CD4-positive, alpha-beta T cell treated with Interleukin-17A for 4 hours (primary cell): ENCODE data around the gene UQCRQ.

ENCODE experiments used
- DNase-seq: peaks from one replicate; pipeline ENCODE4 v3.0.0-alpha.2; 2020; ENCODE audit warnings: mixed read lengths

UQCRQ gene

DNA sequence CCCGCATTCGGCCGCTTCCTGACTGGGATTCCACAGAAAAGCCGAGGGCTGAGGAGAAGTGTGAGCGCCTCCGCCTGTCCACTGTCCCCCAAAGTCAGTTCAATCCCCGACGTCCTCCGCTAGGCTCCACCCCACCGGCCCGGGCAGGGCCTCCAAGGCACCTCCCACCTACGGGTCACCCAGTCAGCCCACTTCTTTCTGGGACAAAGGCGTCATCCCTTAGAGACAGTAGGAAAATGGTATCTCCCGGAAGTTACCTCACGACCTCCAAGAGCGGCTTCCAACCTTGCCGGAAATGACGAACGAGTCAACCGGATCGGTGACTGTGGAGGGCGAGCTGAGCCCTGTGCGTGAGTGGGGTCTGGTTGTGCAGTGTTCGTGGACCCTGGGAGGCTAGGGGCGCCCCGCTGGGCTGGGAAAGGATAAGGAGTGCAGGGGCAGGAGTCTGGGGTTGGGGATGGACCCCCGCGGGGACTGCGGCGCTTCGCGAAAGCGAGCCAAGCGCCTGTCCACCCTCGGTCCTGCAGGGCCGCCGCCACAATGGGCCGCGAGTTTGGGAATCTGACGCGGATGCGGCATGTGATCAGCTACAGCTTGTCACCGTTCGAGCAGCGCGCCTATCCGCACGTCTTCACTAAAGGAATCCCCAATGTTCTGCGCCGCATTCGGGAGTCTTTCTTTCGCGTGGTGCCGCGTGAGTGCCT lies at the start of gene UQCRQ, which contains the start of gene GDF9:
Gene UQCRQ, plus strand, starts transcription at position 301 of the 704 bp plus-strand sequence. Its CDS starts 240 bp downstream, at position 541.
Gene GDF9, minus strand, starts transcription at position 128 of the 704 bp plus-strand sequence. CDS start 1,936 bp downstream, outside the sequence.
- peak; percentile 92 for DNase-seq

GRCh38 chr5:132817011-132817410 lies 49.4 kb upstream of the UQCRQ start:
- DNase-seq = no peak

GRCh38 chr5:132819468-132819867 lies 47.0 kb upstream of the UQCRQ start:
- DNase-seq = peak; percentile 28

GRCh38 chr5:132820162-132820754 lies 46.2 kb upstream of the UQCRQ start:
- peak; percentile 93 for DNase-seq

- DNase-seq = no peak
Measured at GRCh38 chr5:132821350-132821749, 45.1 kb upstream of the UQCRQ start.

- no peak for DNase-seq
Measured at GRCh38 chr5:132821791-132822190, 44.7 kb upstream of the UQCRQ start.

- DNase-seq = peak; percentile 12
Measured at GRCh38 chr5:132822650-132823480, 43.6 kb upstream of the UQCRQ start.

- DNase-seq = no peak
Measured at GRCh38 chr5:132823481-132824050, 42.9 kb upstream of the UQCRQ start.

- DNase-seq = no peak
Measured at GRCh38 chr5:132824426-132824825, 42.0 kb upstream of the UQCRQ start.

DNA sequence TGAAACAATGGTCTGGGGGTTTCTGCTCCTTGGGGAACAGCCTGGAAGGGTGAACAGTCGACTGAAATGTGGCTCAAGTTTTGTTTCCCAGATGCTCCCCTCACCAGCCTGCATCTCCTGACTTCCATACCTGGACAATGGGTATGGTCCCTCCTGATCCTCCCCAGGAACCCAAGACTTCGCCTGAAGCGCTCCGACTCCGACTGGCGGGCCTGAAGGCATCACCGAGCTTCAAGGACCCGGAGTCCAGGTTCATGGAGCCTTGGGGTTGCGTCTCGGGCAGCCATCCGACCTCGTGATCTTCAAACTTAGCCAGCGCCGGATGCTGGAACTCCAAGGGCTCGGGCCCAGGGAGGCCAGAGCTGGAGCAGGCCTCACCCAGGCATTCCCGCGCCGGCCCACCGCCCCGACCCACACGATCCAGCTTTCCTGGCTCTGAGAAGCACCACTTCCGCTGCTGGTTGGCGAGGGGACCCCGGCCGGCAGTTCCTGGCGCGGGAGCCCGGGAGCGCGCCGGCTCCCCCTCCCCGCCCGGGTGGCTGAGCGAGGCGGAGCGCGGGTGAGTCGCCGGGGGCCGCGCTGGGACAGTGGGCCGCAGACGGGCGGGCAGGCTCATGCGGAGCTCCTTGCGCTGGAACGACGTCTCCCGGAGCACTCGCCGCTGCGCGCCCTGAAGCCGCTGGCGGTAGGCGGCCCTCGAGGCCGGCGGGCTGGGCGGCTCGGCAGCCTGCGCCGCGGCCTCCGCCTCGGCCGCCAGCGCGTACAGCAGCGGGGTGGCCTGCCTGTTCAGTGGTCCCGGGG lies 41.2 kb upstream of the UQCRQ start:
- no peak for DNase-seq

- peak; percentile 28 for DNase-seq
Measured at GRCh38 chr5:132825834-132826391, 40.5 kb upstream of the UQCRQ start.

- DNase-seq = no peak
Measured at GRCh38 chr5:132826424-132827082, 39.9 kb upstream of the UQCRQ start.

GRCh38 chr5:132827943-132828673 lies 38.3 kb upstream of the UQCRQ start:
- no peak for DNase-seq

DNA sequence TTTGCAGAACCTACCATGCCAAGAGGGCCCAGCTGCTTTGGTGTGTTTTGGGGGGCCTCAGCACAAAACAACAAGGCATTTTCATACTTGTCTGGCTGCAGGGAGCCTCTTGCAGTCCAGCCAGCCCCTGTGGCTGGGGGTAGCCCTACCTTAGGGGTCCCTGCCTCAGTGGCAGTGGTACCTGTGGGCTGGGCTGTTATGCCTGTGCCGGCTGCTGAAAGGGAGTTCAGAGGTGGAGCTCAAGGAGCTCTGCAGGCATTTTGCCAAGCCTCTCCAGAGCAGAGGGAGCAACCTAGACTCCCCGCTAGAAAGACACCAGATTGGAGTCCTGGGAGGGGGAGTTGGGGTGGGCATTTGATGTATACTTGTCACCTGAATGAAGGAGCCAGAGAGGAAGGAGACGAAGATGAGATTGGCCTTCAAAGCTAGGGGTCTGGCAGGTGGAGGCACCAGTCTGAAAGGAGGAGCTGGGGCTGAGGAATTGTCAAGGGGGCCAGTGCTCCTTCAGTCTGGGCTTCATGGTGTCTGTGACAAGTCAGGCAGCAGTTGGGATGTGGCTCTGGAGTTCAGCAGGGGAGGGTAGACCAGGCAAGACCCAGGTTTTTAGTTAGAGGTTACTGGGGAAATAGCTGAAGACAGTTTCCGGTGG lies 37.5 kb upstream of the UQCRQ start:
- DNase-seq = no peak

GRCh38 chr5:132829742-132830435 lies 36.6 kb upstream of the UQCRQ start:
- DNase-seq = peak; percentile 78

DNA sequence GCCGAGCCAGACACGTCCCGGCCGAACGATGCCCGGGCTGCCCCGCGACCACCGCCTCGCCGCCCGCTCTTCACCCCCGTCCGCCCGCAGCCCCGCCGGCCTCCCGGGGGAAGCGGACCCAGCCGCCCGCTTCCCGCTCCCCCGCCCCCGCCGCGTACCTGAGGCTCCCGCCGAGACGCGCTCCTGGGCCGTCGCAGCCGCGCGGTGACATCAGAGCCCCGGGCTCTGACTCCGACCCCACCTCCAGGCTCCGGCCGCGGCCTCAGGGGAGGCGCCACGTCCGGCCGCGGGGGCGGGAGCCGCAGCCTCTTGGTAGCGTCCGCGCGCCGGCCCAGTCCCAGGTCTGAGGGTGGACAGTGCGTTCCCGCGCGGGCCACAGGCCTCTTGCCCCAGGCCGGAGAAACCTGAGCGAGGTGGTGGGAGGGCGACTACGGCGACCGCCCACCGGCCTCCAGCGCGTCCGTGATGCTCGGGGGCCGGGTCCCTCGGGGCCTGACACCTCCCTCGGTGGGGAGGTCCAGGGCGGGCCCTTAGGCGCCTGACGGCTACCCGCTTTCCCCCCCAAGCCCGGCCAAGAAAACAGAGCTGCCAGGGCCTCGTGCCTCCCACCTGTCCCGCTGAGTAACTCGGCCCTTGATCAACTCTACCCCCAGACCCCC lies 35.9 kb upstream of the UQCRQ start, which contains the start of gene SHROOM1:
Gene SHROOM1, minus strand, starts transcription at position 212 of the 659 bp plus-strand sequence. CDS start 4,507 bp downstream, outside the sequence.
- peak; percentile 33 for DNase-seq

- no peak for DNase-seq
Measured at GRCh38 chr5:132831095-132831860, 35.2 kb upstream of the UQCRQ start.

- DNase-seq = no peak
Measured at GRCh38 chr5:132832612-132833011, 33.8 kb upstream of the UQCRQ start.
